Measurements from ENCODE around the gene ARL10.

ARL10 gene

GRCh38 chr5:176383248-176383905 lies 18.1 kb downstream of the ARL10 start:
- Histone ChIP-seq H3K9ac (ENCODE audit: low read depth, low read length) (no peak overlapping the region), H3K4me2 (ENCODE audit: low read length) (no peak overlapping the region), H3K4me1 (ENCODE audit: control insufficient read depth, insufficient read depth, low read length) (peaks cover 15% of the 10 kb centered on the region), H3K36me3 (ENCODE audit: insufficient read depth, low read length) (peaks cover 58% of the 10 kb centered on the region), H3K4me3 (ENCODE audit: low read length) (no peak overlapping the region), H3K9me3 (replicated peaks; ENCODE audit: low read length) (no peaks in the 10 kb centered on the region), H3K27me3 (ENCODE audit: control insufficient read depth, insufficient read depth, low read length) (no peaks in the 10 kb centered on the region)

- H3K4me3 ChIP-seq (ENCODE audit: low read length), result no peak overlapping the region
- no peaks in the 10 kb centered on the region for H3K27me3 ChIP-seq (ENCODE audit: control insufficient read depth, insufficient read depth, low read length)
- no peak overlapping the region for H3K9ac ChIP-seq (ENCODE audit: low read depth, low read length)
- H3K36me3 ChIP-seq (ENCODE audit: insufficient read depth, low read length), result peaks cover 58% of the 10 kb centered on the region
- no peaks in the 10 kb centered on the region for H3K9me3 ChIP-seq (replicated peaks; ENCODE audit: low read length)
- no peak overlapping the region for H3K4me2 ChIP-seq (ENCODE audit: low read length)
- peaks cover 15% of the 10 kb centered on the region for H3K4me1 ChIP-seq (ENCODE audit: control insufficient read depth, insufficient read depth, low read length)
Observed at GRCh38 chr5:176383961-176384360, 18.7 kb downstream of the ARL10 start.

- Histone ChIP-seq H3K9ac (ENCODE audit: low read depth, low read length) (no peak overlapping the region), H3K36me3 (ENCODE audit: insufficient read depth, low read length) (peaks cover 58% of the 10 kb centered on the region), H3K4me3 (ENCODE audit: low read length) (no peak overlapping the region), H3K4me2 (ENCODE audit: low read length) (no peak overlapping the region), H3K4me1 (ENCODE audit: control insufficient read depth, insufficient read depth, low read length) (peaks cover 17% of the 10 kb centered on the region), H3K27me3 (ENCODE audit: control insufficient read depth, insufficient read depth, low read length) (no peaks in the 10 kb centered on the region), H3K9me3 (replicated peaks; ENCODE audit: low read length) (no peaks in the 10 kb centered on the region)
Observed at GRCh38 chr5:176384366-176384930, 19.2 kb downstream of the ARL10 start.

GRCh38 chr5:176384991-176385390 lies 19.7 kb downstream of the ARL10 start:
- Histone ChIP-seq H3K4me2 (ENCODE audit: low read length) (no peak overlapping the region), H3K9me3 (replicated peaks; ENCODE audit: low read length) (no peaks in the 10 kb centered on the region), H3K27me3 (ENCODE audit: control insufficient read depth, insufficient read depth, low read length) (no peaks in the 10 kb centered on the region), H3K9ac (ENCODE audit: low read depth, low read length) (no peak overlapping the region), H3K4me3 (ENCODE audit: low read length) (no peak overlapping the region), H3K4me1 (ENCODE audit: control insufficient read depth, insufficient read depth, low read length) (peaks cover 20% of the 10 kb centered on the region), H3K36me3 (ENCODE audit: insufficient read depth, low read length) (peaks cover 58% of the 10 kb centered on the region)

GRCh38 chr5:176386491-176386890 lies 21.2 kb downstream of the ARL10 start:
- H3K27me3 ChIP-seq (ENCODE audit: control insufficient read depth, insufficient read depth, low read length), result no peaks in the 10 kb centered on the region
- peak overlapping the region; percentile 93 for H3K4me3 ChIP-seq (ENCODE audit: low read length)
- peak overlapping the region; percentile 96 for H3K4me2 ChIP-seq (ENCODE audit: low read length)
- peak overlapping the region; percentile 96 for H3K9ac ChIP-seq (ENCODE audit: low read depth, low read length)
- H3K9me3 ChIP-seq (replicated peaks; ENCODE audit: low read length), result no peaks in the 10 kb centered on the region
- H3K4me1 ChIP-seq (ENCODE audit: control insufficient read depth, insufficient read depth, low read length), result peaks cover 20% of the 10 kb centered on the region
- H3K36me3 ChIP-seq (ENCODE audit: insufficient read depth, low read length), result peaks cover 61% of the 10 kb centered on the region

- H3K9me3 ChIP-seq (replicated peaks; ENCODE audit: low read length), result no peaks in the 10 kb centered on the region
- peak overlapping the region; percentile 96 for H3K9ac ChIP-seq (ENCODE audit: low read depth, low read length)
- peak overlapping the region; percentile 93 for H3K4me3 ChIP-seq (ENCODE audit: low read length)
- peak overlapping the region; percentile 96 for H3K4me2 ChIP-seq (ENCODE audit: low read length)
- H3K4me1 ChIP-seq (ENCODE audit: control insufficient read depth, insufficient read depth, low read length), result peaks cover 20% of the 10 kb centered on the region
- H3K27me3 ChIP-seq (ENCODE audit: control insufficient read depth, insufficient read depth, low read length), result no peaks in the 10 kb centered on the region
- H3K36me3 ChIP-seq (ENCODE audit: insufficient read depth, low read length), result peaks cover 61% of the 10 kb centered on the region
Observed at GRCh38 chr5:176387384-176387925, 22.2 kb downstream of the ARL10 start.

- Histone ChIP-seq H3K4me2 (ENCODE audit: low read length) (peak overlapping the region; percentile 96), H3K27me3 (ENCODE audit: control insufficient read depth, insufficient read depth, low read length) (no peaks in the 10 kb centered on the region), H3K36me3 (ENCODE audit: insufficient read depth, low read length) (peaks cover 62% of the 10 kb centered on the region), H3K9ac (ENCODE audit: low read depth, low read length) (peak overlapping the region; percentile 96), H3K4me1 (ENCODE audit: control insufficient read depth, insufficient read depth, low read length) (peaks cover 20% of the 10 kb centered on the region), H3K9me3 (replicated peaks; ENCODE audit: low read length) (no peaks in the 10 kb centered on the region), H3K4me3 (ENCODE audit: low read length) (peak overlapping the region; percentile 93)
Observed at GRCh38 chr5:176388003-176388443, 22.7 kb downstream of the ARL10 start.

- Histone ChIP-seq H3K4me3 (ENCODE audit: low read length) (peak within 1 kb of the TSS; percentile 93), H3K9me3 (replicated peaks; ENCODE audit: low read length) (no peaks in the 10 kb centered on the region), H3K27me3 (ENCODE audit: control insufficient read depth, insufficient read depth, low read length) (no peaks in the 10 kb centered on the region), H3K4me1 (ENCODE audit: control insufficient read depth, insufficient read depth, low read length) (peaks cover 20% of the 10 kb centered on the region), H3K4me2 (ENCODE audit: low read length) (peak within 1 kb of the TSS; percentile 96), H3K36me3 (ENCODE audit: insufficient read depth, low read length) (peaks cover 62% of the 10 kb centered on the region), H3K9ac (ENCODE audit: low read depth, low read length) (peak within 1 kb of the TSS; percentile 96)
Observed at GRCh38 chr5:176388444-176389134, 23.3 kb downstream of the ARL10 start, which contains the start of the genes HIGD2A and NOP16. Gene HIGD2A (plus strand): TSS chr5:176388751. CDS start chr5:176388820, 69 bp downstream. Gene NOP16 (minus strand): TSS chr5:176388598. CDS start chr5:176388539, 59 bp downstream.

- Histone ChIP-seq H3K4me1 (ENCODE audit: control insufficient read depth, insufficient read depth, low read length) (peaks cover 20% of the 10 kb centered on the region), H3K4me2 (ENCODE audit: low read length) (peak overlapping the region; percentile 96), H3K4me3 (ENCODE audit: low read length) (peak overlapping the region; percentile 93), H3K9ac (ENCODE audit: low read depth, low read length) (peak overlapping the region; percentile 96), H3K36me3 (ENCODE audit: insufficient read depth, low read length) (peaks cover 58% of the 10 kb centered on the region), H3K27me3 (ENCODE audit: control insufficient read depth, insufficient read depth, low read length) (no peaks in the 10 kb centered on the region), H3K9me3 (replicated peaks; ENCODE audit: low read length) (no peaks in the 10 kb centered on the region)
Observed at GRCh38 chr5:176389135-176390123, 24.1 kb downstream of the ARL10 start.

GRCh38 chr5:176391479-176391878 lies 26.2 kb downstream of the ARL10 start:
- H3K36me3 ChIP-seq (ENCODE audit: insufficient read depth, low read length), result peaks cover 43% of the 10 kb centered on the region

More at GRCh38 chr5:176391479-176391878, 26.2 kb downstream of the ARL10 start:
- no peak overlapping the region for H3K4me2 ChIP-seq (ENCODE audit: low read length)
- no peak overlapping the region for H3K4me3 ChIP-seq (ENCODE audit: low read length)
- H3K9me3 ChIP-seq (replicated peaks; ENCODE audit: low read length), result no peaks in the 10 kb centered on the region
- H3K9ac ChIP-seq (ENCODE audit: low read depth, low read length), result no peak overlapping the region
- H3K27me3 ChIP-seq (ENCODE audit: control insufficient read depth, insufficient read depth, low read length), result no peaks in the 10 kb centered on the region
- peaks cover 16% of the 10 kb centered on the region for H3K4me1 ChIP-seq (ENCODE audit: control insufficient read depth, insufficient read depth, low read length)
